HG03442 (cell line): ENCODE results near the gene POLR3B.
"Not testable (repeated sequence)": the region's sequence is repeated elsewhere in the genome, so short reads cannot be mapped to it uniquely, and the experiment has no call there.

Experiments used
- ATAC-seq: cut with Tn5 transposase; IDR thresholded peaks from one replicate; pipeline ENCODE4 v1.9.1; 2021; ENCODE audit warnings: mild to moderate bottlenecking, moderate library complexity; ENCODE audit not compliant: unreplicated experiment

POLR3B gene

GRCh38 chr12:106342397-106343213 lies 14.9 kb upstream of the POLR3B start:
- no peak for ATAC-seq

- ATAC-seq = no peak
Measured at GRCh38 chr12:106343214-106343528, 14.4 kb upstream of the POLR3B start.

- no peak for ATAC-seq
Measured at GRCh38 chr12:106344131-106344530, 13.4 kb upstream of the POLR3B start.

- ATAC-seq = no peak
Measured at GRCh38 chr12:106345746-106346145, 11.8 kb upstream of the POLR3B start.

- ATAC-seq = no peak
Measured at GRCh38 chr12:106348411-106348810, 9.1 kb upstream of the POLR3B start.

GRCh38 chr12:106353175-106353574 lies 4.4 kb upstream of the POLR3B start:
- no peak for ATAC-seq

GRCh38 chr12:106358396-106359241 lies 1.1 kb downstream of the POLR3B start:
- peak; percentile 3 for ATAC-seq

GRCh38 chr12:106359646-106360399 lies 2.3 kb downstream of the POLR3B start:
- no peak for ATAC-seq

- no peak for ATAC-seq
Measured at GRCh38 chr12:106360400-106360994, 2.9 kb downstream of the POLR3B start.

GRCh38 chr12:106362971-106363370 lies 5.4 kb downstream of the POLR3B start:
- ATAC-seq = no peak

GRCh38 chr12:106364261-106364660 lies 6.7 kb downstream of the POLR3B start:
- no peak for ATAC-seq

- ATAC-seq = no peak
Measured at GRCh38 chr12:106369624-106370346, 12.2 kb downstream of the POLR3B start.

- ATAC-seq = no peak
Measured at GRCh38 chr12:106378788-106379187, 21.2 kb downstream of the POLR3B start.

GRCh38 chr12:106380954-106381353 lies 23.4 kb downstream of the POLR3B start:
- ATAC-seq = no peak

GRCh38 chr12:106381866-106382265 lies 24.3 kb downstream of the POLR3B start:
- ATAC-seq = not testable (repeated sequence)

GRCh38 chr12:106386813-106387535 lies 29.4 kb downstream of the POLR3B start:
- ATAC-seq = no peak

GRCh38 chr12:106387848-106388377 lies 30.4 kb downstream of the POLR3B start:
- no peak for ATAC-seq

GRCh38 chr12:106389151-106389550 lies 31.6 kb downstream of the POLR3B start:
- no peak for ATAC-seq

- no peak for ATAC-seq
Measured at GRCh38 chr12:106392759-106393158, 35.2 kb downstream of the POLR3B start.
